PC-9 (cell line): ENCODE results near the gene CDC123. TPM values are rescaled to one million over a fixed set of nuclear protein-coding genes. Genes with fewer than 3 reads are reported as not detected.
A peak's percentile ranks its signal among the peaks of the same experiment; 100 is the strongest.

Experiments
- Bru-seq: library from RNA; stranded (reverse); fragments of 400-500 nt; gene quantifications from one replicate; lab custom pipeline; 2021; lab: Mats Ljungman, UMichigan
- BruChase-seq, 2 experiments: library from RNA; stranded (reverse); fragments of 400-500 nt; gene quantifications; one replicate each; lab custom pipeline; 2021; lab: Mats Ljungman, UMichigan
- BruUV-seq: library from RNA; stranded (reverse); fragments of 400-500 nt; replicated peaks from 2 replicates; lab custom pipeline; 2021; lab: Mats Ljungman, UMichigan
- CTCF ChIA-PET: fragments of 300-600 bp; sonication (Branson Sonifier 250); formaldehyde crosslinking; loops from one replicate; lab custom pipeline; 2022; ENCODE audit warnings: antibody characterized with exemption; lab: Charles Lee
- POLR2A ChIA-PET: fragments of 300-600 bp; sonication (Branson Sonifier 250); formaldehyde crosslinking; loops from one replicate; lab custom pipeline; 2022; ENCODE audit warnings: antibody characterized with exemption; ENCODE audit not compliant: unreplicated experiment; lab: Charles Lee
- DNase-seq, 2 experiments: peaks; one replicate each; pipeline versions ENCODE4 v3.0.0 to v3.0.0-alpha.2; 2015 to 2022; ENCODE audit warnings: mixed read lengths in 1 of 2
- H2AFZ ChIP-seq: fragments of 200-600 bp; sonication (generic); 2 replicates; pipeline ENCODE4 v1.8.1; 2017; ENCODE audit warnings: antibody characterized with exemption
- H3F3A ChIP-seq: fragments of 200-600 bp; sonication (generic); 2 replicates; pipeline ENCODE4 v1.8.1; 2017; ENCODE audit warnings: antibody characterized with exemption, mild to moderate bottlenecking, low read depth; ENCODE audit not compliant: insufficient read depth
- H3K27ac ChIP-seq: fragments of 200-600 bp; sonication (generic); 2 replicates; pipeline ENCODE4 v1.6.1; 2016; ENCODE audit warnings: mixed run types
- H3K27me3 ChIP-seq: fragments of 200-600 bp; sonication (generic); 2 replicates; pipeline ENCODE4 v1.6.1; 2016; ENCODE audit warnings: low read depth, mixed run types; ENCODE audit not compliant: insufficient read depth
- H3K36me3 ChIP-seq: fragments of 200-600 bp; sonication (generic); 2 replicates; pipeline ENCODE4 v1.6.1; 2016; ENCODE audit warnings: low read depth, mixed run types
- H3K4me1 ChIP-seq: fragments of 200-600 bp; sonication (generic); replicated peaks from 2 replicates; pipeline ENCODE4 v1.6.1; 2016; ENCODE audit warnings: mixed run types; ENCODE audit not compliant: insufficient read depth
- H3K4me2 ChIP-seq: fragments of 200-600 bp; sonication (generic); 2 replicates; pipeline ENCODE4 v1.6.1; 2017; ENCODE audit warnings: mixed run types
- H3K4me3 ChIP-seq: fragments of 200-600 bp; sonication (generic); 2 replicates; pipeline ENCODE4 v1.6.1; 2016; ENCODE audit warnings: mixed run types
- H3K79me2 ChIP-seq: fragments of 200-600 bp; sonication (generic); 2 replicates; pipeline ENCODE4 v1.6.1; 2017; ENCODE audit warnings: low read depth, mixed run types
- H3K9me2 ChIP-seq: fragments of 200-600 bp; sonication (generic); 2 replicates; pipeline ENCODE4 v1.8.1; 2017; ENCODE audit warnings: mild to moderate bottlenecking; ENCODE audit not compliant: insufficient read depth
- H3K9me3 ChIP-seq: fragments of 200-600 bp; sonication (generic); 2 replicates; pipeline ENCODE4 v1.8.1; 2016; ENCODE audit warnings: low read depth; ENCODE audit not compliant: insufficient read depth
- H4K20me1 ChIP-seq: fragments of 200-600 bp; sonication (generic); 2 replicates; pipeline ENCODE4 v1.8.1; 2017; ENCODE audit not compliant: insufficient read depth
- CTCF ChIP-seq: fragments of 200-600 bp; sonication (generic); conservative IDR thresholded peaks from 2 replicates; pipeline ENCODE4 v1.6.1; 2017; ENCODE audit warnings: mixed run types, antibody characterized with exemption, mild to moderate bottlenecking, moderate library complexity
- EZH2 ChIP-seq: fragments of 200-600 bp; sonication (generic); IDR thresholded peaks from 2 replicates; pipeline ENCODE4 v1.8.0; 2017; ENCODE audit warnings: antibody characterized with exemption, low read depth
- intact Hi-C: fragments of 100-400 bp; cut with micrococcal nuclease; formaldehyde crosslinking; loops from one replicate; pipeline ENCODE4 v1.10.0; 2022; ENCODE audit not compliant: unreplicated experiment
- long read RNA-seq: library from polyadenylated mRNA; stranded (forward); transcript quantifications from one replicate; pipeline ENCODE4 v2.0.0, GENCODE V29; 2022
- total RNA-seq: library from RNA; stranded (reverse); gene quantifications from 2 replicates; pipeline ENCODE4 v1.2.3, GENCODE V29; 2021

Gene CDC123
- 83.5 and 86.0 TPM in 2 replicates for total RNA-seq
- Bru-seq, nascent RNA: percentile 86 among the genes with signal in this experiment
- BruChase-seq, experiment 1, labeled RNA remaining after a 2-hour chase: percentile 78 among the genes with signal in this experiment
- percentile 86 among the genes with signal in this experiment for BruChase-seq, experiment 2, labeled RNA remaining after a 6-hour chase
- long read RNA-seq, transcript CDC123-201 (13 exons, 1,542 nt): major isoform, 252 of 289 reads
- long read RNA-seq, partial matches to known transcripts: 9 of 289 reads
- long read RNA-seq, other reads (novel, unspliced or antisense): 27 of 289 reads

- Histone ChIP-seq H4K20me1 (peaks cover 2% of the 10 kb centered on the region; the same call in 1 of the 2 replicates), H3K4me2 (peak within 1 kb of the TSS; percentile 94), H3K4me1 (peaks cover 25% of the 10 kb centered on the region), H3F3A (peaks cover 4% of the 10 kb centered on the region), H3K9me2 (no peaks in the 10 kb centered on the region), H3K27ac (peak within 1 kb of the TSS; percentile 74), H3K4me3 (peak within 1 kb of the TSS; percentile 99), H3K9me3 (no peaks in the 10 kb centered on the region), H3K36me3 (no peaks in the 10 kb centered on the region; the same call in 1 of the 2 replicates), H3K27me3 (no peaks in the 10 kb centered on the region), H2AFZ (peak within 1 kb of the TSS; percentile 100), H3K79me2 (peaks cover 83% of the 10 kb centered on the region)
- POLR2A ChIA-PET: interaction anchor here (0.5 to 0.7 kb wide), 3 partner anchors 153 to 315 kb away, joined by 3 to 4 read pairs (median 3); partner anchors contain the start of gene UPF2
- CTCF ChIA-PET: no interaction called here
- DNase-seq: peak; percentile 77 to 81
- TF ChIP-seq CTCF (no peak), EZH2 (no peak)
- no TSS peak for BruUV-seq
- intact Hi-C loops: loop anchor here (2.0 to 10.0 kb wide), 2 partner anchors 153 to 411 kb away; partner anchors contain the start of gene UPF2
Observed at GRCh38 chr10:12195603-12196506, at the start of gene CDC123, which contains the start of gene NUDT5. TSS of gene CDC123 (plus strand) at chr10:12196188. CDS start at chr10:12196246, 58 bp downstream. TSS of gene NUDT5 (minus strand) at chr10:12195891. CDS start at chr10:12186291, 9,600 bp downstream.

GRCh38 chr10:12150163-12150562 lies 45.8 kb upstream of the CDC123 start:
- no peak for TF ChIP-seq CTCF
- no peak for TF ChIP-seq EZH2
- Histone ChIP-seq H3K9me3 (no peaks in the 10 kb centered on the region), H3K36me3 (no peaks in the 10 kb centered on the region), H3K4me1 (no peaks in the 10 kb centered on the region), H3K27me3 (no peaks in the 10 kb centered on the region), H3K9me2 (no peaks in the 10 kb centered on the region), H4K20me1 (no peaks in the 10 kb centered on the region), H2AFZ (no peak overlapping the region), H3F3A (no peaks in the 10 kb centered on the region), H3K79me2 (no peaks in the 10 kb centered on the region), H3K4me2 (no peak overlapping the region), H3K4me3 (no peak overlapping the region), H3K27ac (no peak overlapping the region)
- DNase-seq: no peak
- intact Hi-C loops: no loop called here
- ChIA-PET CTCF (no interaction called here), POLR2A (no interaction called here)
- BruUV-seq: no TSS peak

- Histone ChIP-seq H3K9me3 (no peaks in the 10 kb centered on the region), H3K9me2 (no peaks in the 10 kb centered on the region), H3K4me2 (no peak overlapping the region), H3K4me3 (no peak overlapping the region), H3F3A (no peaks in the 10 kb centered on the region), H2AFZ (no peak overlapping the region), H3K4me1 (no peaks in the 10 kb centered on the region), H3K36me3 (no peaks in the 10 kb centered on the region), H4K20me1 (no peaks in the 10 kb centered on the region), H3K27ac (no peak overlapping the region), H3K79me2 (no peaks in the 10 kb centered on the region), H3K27me3 (no peaks in the 10 kb centered on the region)
- no TSS peak for BruUV-seq
- intact Hi-C loops: no loop called here
- POLR2A ChIA-PET: no interaction called here
- CTCF ChIA-PET: no interaction called here
- TF ChIP-seq EZH2 (no peak), CTCF (no peak)
- no peak for DNase-seq
Observed at GRCh38 chr10:12154516-12154915, 41.5 kb upstream of the CDC123 start.
